ENCODE results near the gene SASH1. TPM values are rescaled to one million over a fixed set of nuclear protein-coding genes. Genes with fewer than 3 reads are reported as not detected.

SASH1 gene
- polyA plus RNA-seq, 1 donor from 2014 or later, result 7.0 TPM

GRCh38 chr6:148404456-148405054 is 61.9 kb downstream of the SASH1 start:
- H4K20me1 ChIP-seq (ENCODE audit: insufficient read depth), result no peaks in the 10 kb centered on the region
- H2AFZ ChIP-seq (ENCODE audit: low read depth, low read length), result no peak overlapping the region
- H3K4me3 ChIP-seq (ENCODE audit: low read length), result no peak overlapping the region
- no peak overlapping the region for H3K27ac ChIP-seq (ENCODE audit: low read length)
- no peaks in the 10 kb centered on the region for H3F3A ChIP-seq (ENCODE audit: insufficient read depth, low read length, poor library complexity, severe bottlenecking)
- H3K79me2 ChIP-seq (replicated peaks; ENCODE audit: insufficient read depth, low read length), result no peaks in the 10 kb centered on the region
- H3K9me2 ChIP-seq (ENCODE audit: insufficient read depth, low read length), result no peaks in the 10 kb centered on the region
- no peaks in the 10 kb centered on the region for H3K27me3 ChIP-seq (ENCODE audit: insufficient read depth, low read depth, low read length)
- no peaks in the 10 kb centered on the region for H3K36me3 ChIP-seq (ENCODE audit: insufficient read depth, low read length)
- H3K9ac ChIP-seq (ENCODE audit: low read length), result no peak overlapping the region
- no peak overlapping the region for H3K4me2 ChIP-seq (ENCODE audit: low read length)
- no peak for TF ChIP-seq REST (IDR thresholded peaks at IDR 0.05; ENCODE audit: borderline replicate concordance)
- TF ChIP-seq, protein P1, sequence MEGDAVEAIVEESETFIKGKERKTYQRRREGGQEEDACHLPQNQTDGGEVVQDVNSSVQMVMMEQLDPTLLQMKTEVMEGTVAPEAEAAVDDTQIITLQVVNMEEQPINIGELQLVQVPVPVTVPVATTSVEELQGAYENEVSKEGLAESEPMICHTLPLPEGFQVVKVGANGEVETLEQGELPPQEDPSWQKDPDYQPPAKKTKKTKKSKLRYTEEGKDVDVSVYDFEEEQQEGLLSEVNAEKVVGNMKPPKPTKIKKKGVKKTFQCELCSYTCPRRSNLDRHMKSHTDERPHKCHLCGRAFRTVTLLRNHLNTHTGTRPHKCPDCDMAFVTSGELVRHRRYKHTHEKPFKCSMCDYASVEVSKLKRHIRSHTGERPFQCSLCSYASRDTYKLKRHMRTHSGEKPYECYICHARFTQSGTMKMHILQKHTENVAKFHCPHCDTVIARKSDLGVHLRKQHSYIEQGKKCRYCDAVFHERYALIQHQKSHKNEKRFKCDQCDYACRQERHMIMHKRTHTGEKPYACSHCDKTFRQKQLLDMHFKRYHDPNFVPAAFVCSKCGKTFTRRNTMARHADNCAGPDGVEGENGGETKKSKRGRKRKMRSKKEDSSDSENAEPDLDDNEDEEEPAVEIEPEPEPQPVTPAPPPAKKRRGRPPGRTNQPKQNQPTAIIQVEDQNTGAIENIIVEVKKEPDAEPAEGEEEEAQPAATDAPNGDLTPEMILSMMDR (IDR thresholded peaks at IDR 0.05; ENCODE audit: poor library complexity, severe bottlenecking), result no peak
- no peak for TF ChIP-seq SMC3 (conservative IDR thresholded peaks at IDR 0.05; ENCODE audit: poor library complexity)
- no peak for TF ChIP-seq POLR2AphosphoS5 (IDR thresholded peaks at IDR 0.05)
- H3K9me3 ChIP-seq (ENCODE audit: low read length), result no peaks in the 10 kb centered on the region

- Histone ChIP-seq H3K9me2 (ENCODE audit: insufficient read depth, low read length) (no peaks in the 10 kb centered on the region), H3K27ac (ENCODE audit: low read length) (no peak overlapping the region), H4K20me1 (ENCODE audit: insufficient read depth) (no peaks in the 10 kb centered on the region), H3K27me3 (ENCODE audit: insufficient read depth, low read depth, low read length) (no peaks in the 10 kb centered on the region), H3K36me3 (ENCODE audit: insufficient read depth, low read length) (no peaks in the 10 kb centered on the region), H3K4me2 (ENCODE audit: low read length) (no peak overlapping the region), H3K4me3 (ENCODE audit: low read length) (no peak overlapping the region), H3F3A (ENCODE audit: insufficient read depth, low read length, poor library complexity, severe bottlenecking) (no peaks in the 10 kb centered on the region), H3K9ac (ENCODE audit: low read length) (no peak overlapping the region), H3K79me2 (replicated peaks; ENCODE audit: insufficient read depth, low read length) (no peaks in the 10 kb centered on the region), H2AFZ (ENCODE audit: low read depth, low read length) (no peak overlapping the region), H3K9me3 (ENCODE audit: low read length) (no peaks in the 10 kb centered on the region)
- TF ChIP-seq EZH2 (IDR thresholded peaks at IDR 0.05; ENCODE audit: borderline replicate concordance, insufficient read depth, low read length, poor library complexity, severe bottlenecking) (no peak), EP300 (conservative IDR thresholded peaks at IDR 0.05; ENCODE audit: poor library complexity, severe bottlenecking) (no peak), TAF1 (IDR thresholded peaks at IDR 0.05; ENCODE audit: low read depth) (no peak), MXI1 (conservative IDR thresholded peaks at IDR 0.05; ENCODE audit: poor library complexity, severe bottlenecking) (no peak), POLR2AphosphoS5 (IDR thresholded peaks at IDR 0.05) (no peak), SMC3 (conservative IDR thresholded peaks at IDR 0.05; ENCODE audit: poor library complexity) (no peak), RAD21 (conservative IDR thresholded peaks at IDR 0.05) (no peak)
- TF ChIP-seq, protein P1 (IDR thresholded peaks at IDR 0.05; ENCODE audit: poor library complexity, severe bottlenecking), result no peak
Measured at GRCh38 chr6:148405894-148406293, 63.3 kb downstream of the SASH1 start.

All from neural cell (in vitro differentiated cells).